Kasumi-1 (cell line): ENCODE measurements around the gene ATF4.
"Not testable (repeated sequence)": the region's sequence is repeated elsewhere in the genome, so short reads cannot be mapped to it uniquely, and the experiment has no call there.

Experiments
- DNase-seq, 2 experiments: peaks; one replicate each; lab custom pipeline; 2025; lab: John Stamatoyannopoulos, UW

ATF4 gene

DNA sequence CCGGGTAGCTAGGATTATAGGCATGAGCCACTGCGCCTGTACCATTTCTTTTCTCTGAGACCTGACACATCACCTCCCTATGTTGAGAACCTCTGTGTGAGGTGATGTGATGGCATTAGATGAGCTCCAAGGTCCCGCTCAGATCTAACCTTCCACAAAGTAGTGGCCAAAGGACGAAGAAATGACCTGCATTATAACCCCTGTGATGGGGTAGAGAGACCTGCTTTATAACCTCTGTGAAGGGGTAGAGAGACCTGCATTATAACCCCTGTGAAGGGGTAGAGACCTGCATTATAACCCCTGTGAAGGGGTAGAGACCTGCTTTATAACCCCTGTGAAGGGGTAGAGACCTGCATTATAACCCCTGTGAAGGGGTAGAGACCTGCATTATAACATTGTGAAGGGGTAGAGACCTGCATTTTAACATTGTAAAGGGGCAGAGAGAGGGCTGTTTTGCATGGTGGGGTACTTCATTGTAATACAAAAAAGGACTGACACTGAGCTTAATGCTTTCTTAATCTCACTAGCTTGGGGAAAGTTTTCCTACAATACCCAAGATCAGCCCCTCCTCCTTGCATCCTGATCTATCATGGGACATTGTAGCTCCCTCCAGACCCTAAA lies 9.7 kb upstream of the ATF4 start:
- no peak for DNase-seq

DNA sequence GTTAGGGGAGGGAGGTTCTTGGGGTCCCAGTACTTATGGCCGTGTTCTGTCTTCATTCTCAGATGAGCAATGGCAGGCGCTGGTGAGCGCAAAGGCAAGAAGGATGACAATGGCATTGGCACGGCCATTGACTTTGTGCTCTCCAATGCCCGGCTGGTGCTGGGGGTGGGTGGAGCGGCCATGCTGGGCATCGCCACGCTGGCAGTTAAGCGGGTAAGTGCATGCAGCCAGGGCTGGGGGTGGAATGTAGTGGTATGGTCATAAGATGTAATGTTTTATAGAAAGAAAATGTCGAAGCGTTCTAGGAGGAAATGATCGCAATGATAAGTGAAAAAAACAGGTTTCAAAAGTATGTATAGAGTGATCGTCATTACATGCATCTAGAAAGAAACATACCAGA lies 9.1 kb upstream of the ATF4 start:
- no peak for DNase-seq

DNA sequence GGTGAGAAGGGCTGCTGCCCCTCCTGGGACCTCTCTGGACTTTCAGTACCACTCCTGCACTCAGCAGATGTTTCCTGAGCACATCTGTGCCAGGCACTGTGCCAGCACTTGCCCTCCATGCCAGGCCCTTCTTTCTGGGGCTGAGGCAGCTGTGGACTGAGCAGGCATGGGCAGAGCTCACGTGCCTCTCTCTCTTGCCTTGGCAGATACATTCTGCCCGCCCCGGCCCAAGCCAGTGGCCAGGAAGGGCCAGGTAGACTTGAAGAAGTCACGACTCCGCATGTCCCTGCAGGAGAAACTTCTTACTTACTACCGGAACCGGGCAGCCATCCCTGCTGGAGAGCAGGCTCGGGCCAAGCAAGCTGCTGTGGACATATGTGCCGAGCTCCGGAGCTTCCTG lies 8.3 kb upstream of the ATF4 start:
- no peak for DNase-seq

DNA sequence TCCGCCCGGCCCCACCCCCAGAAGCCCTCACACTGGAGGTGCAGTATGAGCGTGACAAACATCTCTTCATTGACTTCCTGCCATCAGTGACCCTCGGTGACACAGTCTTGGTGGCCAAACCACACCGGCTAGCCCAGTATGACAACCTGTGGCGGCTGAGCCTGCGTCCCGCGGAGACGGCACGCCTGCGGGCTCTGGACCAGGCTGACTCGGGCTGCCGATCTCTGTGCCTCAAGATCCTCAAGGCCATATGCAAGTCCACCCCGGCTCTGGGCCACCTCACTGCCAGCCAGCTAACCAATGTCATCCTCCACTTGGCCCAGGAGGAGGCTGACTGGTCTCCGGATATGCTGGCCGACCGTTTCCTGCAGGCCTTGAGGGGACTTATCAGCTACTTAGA lies 6.6 kb upstream of the ATF4 start:
- DNase-seq, result no peak

DNA sequence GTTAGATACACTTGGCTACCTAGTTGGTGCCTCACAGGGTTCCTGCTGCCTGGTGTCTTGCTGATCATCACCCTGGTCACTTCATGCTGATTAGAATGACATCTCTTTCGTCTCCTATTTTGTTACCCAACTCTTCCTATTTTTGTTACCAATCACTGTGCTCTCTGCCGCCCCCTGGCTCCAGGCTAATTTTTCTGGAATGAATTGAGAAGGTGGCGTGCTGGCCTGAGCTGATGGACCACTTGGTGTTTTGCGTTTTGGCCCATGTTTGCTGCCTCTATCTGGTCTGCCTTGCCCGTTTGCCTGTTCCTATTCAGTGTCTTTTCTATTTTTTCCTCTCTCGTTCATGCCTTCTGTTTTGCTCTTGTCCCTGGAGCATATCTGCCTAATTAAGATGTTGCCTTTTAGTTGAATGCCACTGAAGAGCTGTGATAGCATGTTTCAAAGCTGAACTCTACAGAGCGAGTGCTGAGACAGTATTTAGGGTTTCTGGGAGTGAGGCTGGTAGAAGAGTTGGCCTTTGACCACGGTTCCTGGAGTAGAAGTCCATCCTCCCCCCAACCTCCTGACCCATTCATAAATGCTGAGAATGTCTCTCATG lies 5.9 kb upstream of the ATF4 start:
- peak; percentile 51 to 77 for DNase-seq

DNA sequence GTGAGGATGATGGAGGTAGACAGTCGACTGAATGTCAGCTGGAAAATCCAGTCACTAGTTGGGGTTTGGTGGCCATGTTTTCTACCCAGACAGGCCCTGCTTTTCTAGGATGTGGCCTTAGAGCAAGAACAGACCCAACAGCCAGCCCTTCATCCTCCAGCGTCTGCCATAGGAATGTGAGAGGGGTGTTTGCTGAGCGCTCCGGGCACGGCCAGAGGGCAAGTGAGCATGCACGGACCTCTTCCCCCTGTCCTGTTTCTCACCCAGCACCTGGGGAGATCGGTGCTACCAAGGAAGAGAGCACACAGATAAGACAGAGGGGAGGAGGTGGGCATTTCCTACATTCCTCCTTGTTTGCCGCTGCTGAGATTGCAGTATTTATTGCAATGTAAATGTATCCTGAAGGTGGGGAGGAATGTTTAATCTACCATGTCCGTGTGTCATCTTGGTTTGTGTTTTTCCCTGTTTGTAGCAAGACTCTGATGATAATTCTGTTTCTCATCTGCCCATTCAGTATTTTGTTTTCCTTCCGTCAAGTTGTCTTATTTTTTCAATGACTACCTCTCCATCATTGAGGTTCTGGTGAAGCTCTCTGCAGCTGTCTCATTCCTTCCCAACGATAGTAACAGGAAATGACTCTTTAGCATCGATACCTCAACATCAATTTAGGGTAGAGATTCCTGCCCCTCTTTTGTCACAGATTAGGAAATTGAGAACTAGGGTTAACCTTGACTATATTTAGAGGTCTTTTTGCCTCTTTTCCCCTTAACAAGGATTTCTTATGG lies 4.9 kb upstream of the ATF4 start:
- no peak for DNase-seq

DNA sequence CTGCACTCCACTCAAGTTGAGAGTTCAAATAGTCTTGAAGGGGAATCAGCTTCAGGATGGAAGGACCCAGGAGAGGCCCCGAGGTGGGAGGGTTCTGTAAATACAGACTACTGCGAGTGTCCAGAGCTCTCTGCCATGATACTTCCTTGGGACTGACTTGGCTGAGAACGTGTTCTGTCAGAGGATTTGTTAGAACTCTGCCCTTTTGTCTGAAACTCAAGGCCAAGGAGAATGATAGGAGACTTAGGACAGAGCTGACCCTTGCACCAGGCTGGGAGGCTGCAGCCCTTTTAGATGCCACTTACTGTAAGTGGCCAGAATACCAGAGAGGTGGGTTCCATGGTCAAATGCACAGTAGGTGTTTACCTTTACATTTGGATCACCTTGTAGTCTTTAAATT lies 2.9 kb upstream of the ATF4 start:
- no peak for DNase-seq

DNA sequence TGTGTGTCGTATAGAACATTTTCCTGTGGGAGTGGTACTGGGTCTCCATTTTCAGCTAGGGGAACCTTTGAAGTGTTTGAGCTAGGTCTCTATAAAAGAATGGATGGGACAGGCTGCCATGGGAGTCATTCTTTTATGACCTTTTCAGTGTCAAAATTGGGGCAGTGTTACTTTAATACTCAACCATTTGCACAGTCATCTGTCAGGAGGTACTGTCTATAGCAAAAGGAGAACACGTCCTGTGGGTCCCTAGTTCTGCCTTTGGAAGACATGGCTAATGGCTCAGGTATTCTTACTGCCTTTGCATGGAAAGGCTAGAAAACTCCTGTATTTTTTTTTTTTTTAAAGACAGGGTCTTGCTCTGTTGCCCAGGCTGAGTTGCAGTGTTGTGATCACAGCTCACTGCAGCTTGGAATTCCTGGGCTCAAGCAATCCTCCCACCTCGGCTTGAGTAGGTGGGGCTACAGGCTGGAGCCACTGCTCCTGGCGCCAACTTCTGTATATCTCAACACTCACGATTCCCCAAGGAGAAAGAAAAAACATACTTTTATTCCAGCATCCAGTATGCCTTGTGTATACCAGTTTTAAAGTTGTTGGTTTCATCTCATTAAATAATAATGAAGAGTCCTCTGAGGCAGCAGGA lies 2.1 kb upstream of the ATF4 start:
- DNase-seq, result no peak

DNA sequence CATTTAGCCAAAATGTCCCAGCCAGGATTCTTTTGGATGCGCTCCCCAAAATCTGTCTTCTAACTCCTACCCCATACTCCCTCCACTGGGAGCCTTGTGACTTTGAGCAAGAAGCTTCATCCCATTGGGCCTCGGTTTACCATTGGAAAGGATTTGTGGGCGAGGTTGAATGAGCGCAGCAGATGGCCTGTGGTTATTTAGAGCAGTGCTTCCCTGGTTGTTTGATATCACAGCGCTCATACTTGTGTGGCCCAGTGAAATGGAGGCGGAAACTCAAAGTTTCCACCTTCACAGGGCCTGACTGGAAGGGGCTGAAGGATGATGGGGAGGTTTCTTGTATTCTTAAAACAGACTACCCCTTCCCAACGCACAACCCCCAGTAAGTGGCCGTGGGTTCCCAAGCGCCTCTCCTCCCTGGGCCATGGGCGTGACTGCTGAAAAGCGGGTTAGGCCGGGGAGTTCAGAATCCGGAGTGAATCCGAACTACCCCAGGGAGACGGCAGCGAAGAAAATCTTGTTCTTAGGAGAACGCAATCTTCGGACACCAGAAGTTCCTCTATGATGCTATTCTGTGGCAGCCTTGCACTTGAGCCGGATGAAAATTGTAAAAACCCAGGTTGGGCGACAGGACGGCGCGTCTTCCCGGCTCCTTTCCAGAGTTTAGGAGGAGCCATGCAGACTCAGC lies 1.2 kb upstream of the ATF4 start:
- peak; percentile 57 to 76 for DNase-seq

DNA sequence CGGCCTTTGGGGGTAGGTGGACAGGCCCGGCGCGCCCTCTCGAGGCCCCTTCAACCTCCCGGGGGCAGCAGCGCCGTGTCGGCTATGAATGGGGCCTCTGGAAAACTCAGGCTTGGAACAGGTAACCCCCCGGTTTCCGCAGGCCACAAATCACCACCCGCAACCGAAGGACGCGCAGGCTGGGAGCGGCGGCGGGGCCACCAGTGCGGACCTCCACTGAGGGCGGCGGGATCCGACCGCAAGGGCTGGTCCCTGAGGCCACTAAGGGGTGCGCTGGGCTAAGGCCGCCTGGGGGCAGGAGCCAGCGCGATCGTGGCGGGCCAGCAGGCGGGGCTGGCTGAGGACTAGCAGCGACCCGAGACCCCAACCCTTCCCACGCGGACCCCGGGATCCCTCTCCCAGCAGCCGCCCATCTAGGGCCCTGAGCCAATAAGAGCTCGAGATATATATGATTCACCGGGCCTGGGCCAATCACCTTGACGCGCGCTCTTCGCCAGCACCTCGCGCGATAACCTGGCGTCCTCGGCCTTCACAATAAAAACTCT lies 609 bp upstream of the ATF4 start:
- peak; percentile 99 for DNase-seq

DNA sequence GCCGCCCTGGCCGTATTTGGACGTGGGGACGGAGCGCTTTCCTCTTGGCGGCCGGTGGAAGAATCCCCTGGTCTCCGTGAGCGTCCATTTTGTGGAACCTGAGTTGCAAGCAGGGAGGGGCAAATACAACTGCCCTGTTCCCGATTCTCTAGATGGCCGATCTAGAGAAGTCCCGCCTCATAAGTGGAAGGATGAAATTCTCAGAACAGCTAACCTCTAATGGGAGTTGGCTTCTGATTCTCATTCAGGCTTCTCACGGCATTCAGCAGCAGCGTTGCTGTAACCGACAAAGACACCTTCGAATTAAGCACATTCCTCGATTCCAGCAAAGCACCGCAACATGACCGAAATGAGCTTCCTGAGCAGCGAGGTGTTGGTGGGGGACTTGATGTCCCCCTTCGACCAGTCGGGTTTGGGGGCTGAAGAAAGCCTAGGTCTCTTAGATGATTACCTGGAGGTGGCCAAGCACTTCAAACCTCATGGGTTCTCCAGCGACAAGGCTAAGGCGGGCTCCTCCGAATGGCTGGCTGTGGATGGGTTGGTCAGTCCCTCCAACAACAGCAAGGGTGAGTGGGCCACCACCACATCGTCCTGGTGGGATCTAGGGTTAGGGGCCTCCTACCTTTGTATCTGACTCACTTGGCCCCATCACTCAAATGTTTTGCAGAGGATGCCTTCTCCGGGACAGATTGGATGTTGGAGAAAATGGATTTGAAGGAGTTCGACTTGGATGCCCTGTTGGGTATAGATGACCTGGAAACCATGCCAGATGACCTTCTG lies 934 bp downstream of the ATF4 start:
- not testable (repeated sequence) for DNase-seq

DNA sequence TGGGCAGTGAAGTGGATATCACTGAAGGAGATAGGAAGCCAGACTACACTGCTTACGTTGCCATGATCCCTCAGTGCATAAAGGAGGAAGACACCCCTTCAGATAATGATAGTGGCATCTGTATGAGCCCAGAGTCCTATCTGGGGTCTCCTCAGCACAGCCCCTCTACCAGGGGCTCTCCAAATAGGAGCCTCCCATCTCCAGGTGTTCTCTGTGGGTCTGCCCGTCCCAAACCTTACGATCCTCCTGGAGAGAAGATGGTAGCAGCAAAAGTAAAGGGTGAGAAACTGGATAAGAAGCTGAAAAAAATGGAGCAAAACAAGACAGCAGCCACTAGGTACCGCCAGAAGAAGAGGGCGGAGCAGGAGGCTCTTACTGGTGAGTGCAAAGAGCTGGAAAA lies 1.7 kb downstream of the ATF4 start:
- not testable (repeated sequence) for DNase-seq

DNA sequence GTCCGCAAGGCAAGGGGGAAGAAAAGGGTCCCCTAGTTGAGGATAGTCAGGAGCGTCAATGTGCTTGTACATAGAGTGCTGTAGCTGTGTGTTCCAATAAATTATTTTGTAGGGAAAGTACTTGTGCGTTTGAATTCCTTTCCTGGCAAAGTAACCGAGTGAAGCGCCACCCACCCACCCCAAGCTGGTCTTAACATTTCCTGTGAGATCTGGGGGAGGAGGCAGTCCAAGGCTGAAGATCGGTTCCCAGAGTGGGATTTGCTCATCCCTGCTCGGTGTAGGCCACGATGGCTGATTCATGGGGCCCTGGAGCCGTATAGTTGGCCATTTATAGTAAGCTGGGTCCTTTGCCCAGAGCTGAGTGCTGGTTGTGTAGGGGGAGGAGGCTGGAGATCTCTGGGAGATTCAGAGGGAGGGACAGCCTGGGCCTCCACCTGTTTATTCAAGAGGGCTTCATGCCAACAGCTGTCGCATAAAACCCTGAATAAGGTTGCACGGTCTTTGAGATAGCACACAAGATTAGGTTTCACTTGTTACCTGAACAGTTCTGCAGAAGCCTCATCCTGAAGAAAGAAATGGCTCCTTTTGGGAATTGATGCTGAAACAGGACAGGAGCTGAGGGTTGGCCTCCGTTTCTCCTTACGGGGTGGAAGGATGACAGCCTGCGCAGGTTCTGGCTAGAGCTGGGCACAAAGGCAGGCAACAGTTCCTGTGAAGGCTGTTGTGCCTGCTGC lies 2.4 kb downstream of the ATF4 start:
- DNase-seq, result peak in 1 of 2 experiments; percentile 55

DNA sequence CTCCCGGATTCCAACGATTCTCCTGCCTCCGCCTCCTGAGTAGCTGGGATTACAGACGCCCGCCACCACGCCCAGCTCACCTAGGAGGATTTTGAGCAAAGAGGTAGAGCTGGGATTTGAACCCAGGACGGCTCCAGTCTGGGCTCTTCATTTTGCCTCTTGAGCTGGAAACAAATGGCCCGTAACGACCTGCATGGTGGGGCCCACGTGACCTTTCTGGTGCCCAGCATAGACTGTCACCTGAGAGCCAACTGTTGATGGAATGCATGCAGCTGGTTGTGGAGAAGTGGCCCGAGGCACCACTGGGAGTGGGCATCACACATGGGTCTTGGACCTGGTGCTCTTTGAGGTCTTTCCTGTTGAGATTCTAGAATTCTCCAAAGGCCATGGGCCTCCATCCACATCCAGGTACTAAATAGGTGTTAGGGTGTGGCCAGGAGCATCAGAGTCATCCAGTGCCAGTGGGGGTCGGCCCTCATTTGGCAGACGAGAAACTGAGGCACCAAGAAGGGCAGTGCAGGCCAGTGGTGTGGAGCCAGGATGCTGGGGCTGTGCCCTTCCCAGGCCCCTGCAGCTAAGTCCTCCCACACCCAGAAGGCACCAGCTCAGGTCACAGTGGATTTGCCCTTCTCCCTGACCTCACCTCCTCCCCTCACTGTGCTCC lies 3.9 kb downstream of the ATF4 start:
- DNase-seq, result no peak

DNA sequence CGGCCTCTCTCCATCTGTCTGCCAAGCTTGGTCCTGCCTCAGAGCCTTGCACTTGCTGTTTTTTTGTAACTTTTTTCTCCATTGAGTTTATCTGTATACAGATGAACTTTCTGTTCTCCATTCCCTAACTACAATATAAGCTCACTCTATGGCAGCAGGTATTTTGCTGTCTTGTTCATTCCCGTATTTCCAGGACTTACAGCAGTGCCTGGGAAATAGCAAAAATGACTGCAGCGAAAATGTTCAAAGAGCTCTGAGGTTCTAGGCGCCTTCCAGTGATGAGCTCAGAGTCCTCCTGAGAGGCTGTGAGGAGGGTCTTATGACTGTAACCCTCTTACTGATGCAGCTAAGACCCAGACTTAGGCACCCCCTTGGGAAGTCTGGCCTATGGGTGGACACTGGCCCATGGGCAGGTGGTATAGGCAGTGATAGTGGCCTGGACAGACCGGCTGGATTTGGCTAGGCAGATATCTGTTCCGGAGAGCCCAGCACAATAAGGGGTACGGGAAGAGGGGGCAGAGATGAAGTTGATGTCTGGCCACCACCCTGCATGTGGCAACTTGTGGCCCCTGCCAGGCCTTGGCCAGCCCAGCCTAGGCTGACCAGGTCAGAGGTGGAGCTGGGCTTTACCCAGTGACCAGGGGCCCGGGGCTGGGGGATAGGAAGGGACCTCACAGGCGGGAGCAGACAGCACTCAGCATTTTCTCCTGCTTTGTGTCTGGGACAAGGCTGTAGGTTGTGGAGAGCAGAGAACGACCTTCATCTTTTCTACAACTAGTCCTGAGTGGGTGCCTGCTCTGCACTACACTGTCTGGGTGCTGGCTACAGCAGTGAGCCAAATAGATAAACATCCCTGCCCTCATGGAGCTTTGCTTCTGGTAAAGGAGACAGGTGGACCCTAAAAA lies 4.6 kb downstream of the ATF4 start:
- DNase-seq, result no peak

DNA sequence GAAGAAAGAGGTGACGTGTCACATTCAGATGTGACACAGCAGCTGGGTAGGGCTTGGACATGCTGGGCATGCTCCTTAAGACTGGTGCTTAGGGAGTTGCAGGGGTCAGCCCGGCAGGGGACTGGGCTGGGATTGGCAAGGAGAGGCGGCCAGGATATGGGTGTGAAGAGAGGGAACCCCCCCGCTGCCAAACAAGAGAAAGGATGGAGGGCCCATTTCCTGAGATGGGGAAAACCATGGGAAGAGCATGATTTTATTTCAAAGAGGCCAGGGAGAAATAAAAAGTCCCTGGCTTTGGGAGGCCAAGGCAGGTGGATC lies 5.3 kb downstream of the ATF4 start:
- DNase-seq, result no peak

DNA sequence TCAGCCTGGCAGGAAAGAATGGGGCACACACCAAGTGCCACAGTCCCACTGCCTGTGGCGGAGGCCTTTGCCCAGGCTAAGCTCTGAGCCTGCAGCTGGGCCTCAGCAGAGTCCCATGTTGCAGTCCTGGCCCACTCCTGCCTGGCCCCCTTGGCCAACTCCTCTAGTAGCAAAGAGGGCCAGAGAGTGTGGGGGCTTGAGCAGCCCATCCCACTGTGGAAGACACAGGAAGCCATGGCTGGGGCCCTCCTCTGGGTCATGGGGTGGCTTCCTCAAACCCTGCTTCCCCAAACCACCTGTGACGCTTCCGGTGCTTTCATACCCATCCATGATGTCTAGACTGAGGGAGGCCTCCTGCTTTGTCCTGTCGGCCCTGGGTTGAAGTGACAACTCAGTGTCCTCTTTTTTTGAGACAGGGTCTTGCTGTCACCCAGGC lies 6.4 kb downstream of the ATF4 start:
- peak; percentile 38 to 49 for DNase-seq

DNA sequence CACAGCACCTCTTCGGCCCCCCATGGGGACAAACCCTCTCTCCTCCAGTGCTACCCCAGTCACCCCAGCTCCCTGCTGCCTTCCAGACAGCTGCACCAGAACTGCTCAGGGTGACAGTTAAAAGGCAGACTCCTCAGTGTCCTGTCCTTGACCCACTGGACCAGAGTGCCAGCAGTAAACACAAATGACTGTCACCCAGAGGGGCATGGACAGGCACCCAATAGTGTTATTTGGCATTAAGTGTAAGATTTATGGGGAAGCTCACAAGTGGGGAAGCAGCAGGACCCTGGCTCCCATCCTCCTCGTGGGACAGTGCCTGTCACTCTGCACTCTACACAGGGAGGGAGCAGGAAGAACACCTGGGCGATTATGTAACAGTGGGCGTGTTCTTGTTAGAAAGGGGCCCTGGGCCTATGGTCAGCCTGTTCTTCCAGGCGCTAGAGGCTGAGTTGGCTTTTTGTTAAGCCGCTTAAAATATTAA lies 7.2 kb downstream of the ATF4 start:
- DNase-seq, result no peak
